Activated naive CD8-positive, alpha-beta T cell treated with anti-CD3 and anti-CD28 coated beads, Interleukin-2, amount 10 ng/mL, durations not matched to agents 7 days and 5 days (primary cell): ENCODE results near the gene NEK4. TPM values are rescaled to one million over a fixed set of nuclear protein-coding genes. Genes with fewer than 3 reads are reported as not detected.

Experiments
- ATAC-seq: fragments of 150-1000 bp; cut with Tn5 transposase; one replicate; pipeline ENCODE4 v1.10.0; 2021; ENCODE audit warnings: low read depth, moderate library complexity
- POLR2A ChIA-PET: fragments of 350-600 bp; sonication (Branson Sonifier 250); formaldehyde crosslinking; loops from one replicate; lab custom pipeline; 2021; ENCODE audit warnings: antibody characterized with exemption; lab: Charles Lee
- DNase-seq: peaks from one replicate; pipeline ENCODE4 v3.0.0; 2021
- H3K27ac Mint-ChIP-seq: one replicate; pipeline ENCODE4 v1.8.0; 2022; ENCODE audit warnings: mild to moderate bottlenecking, mixed read lengths
- H3K27me3 Mint-ChIP-seq: one replicate; pipeline ENCODE4 v1.8.0; 2022; ENCODE audit warnings: mild to moderate bottlenecking, moderate library complexity, mixed read lengths
- H3K36me3 Mint-ChIP-seq: one replicate; pipeline ENCODE4 v1.8.0; 2021; ENCODE audit warnings: mild to moderate bottlenecking, mixed read lengths
- H3K4me1 Mint-ChIP-seq: one replicate; pipeline ENCODE4 v1.8.0; 2021; ENCODE audit warnings: mixed read lengths
- H3K4me3 Mint-ChIP-seq: one replicate; pipeline ENCODE4 v1.8.0; 2022; ENCODE audit warnings: mild to moderate bottlenecking, moderate library complexity, mixed read lengths
- H3K9me3 Mint-ChIP-seq: one replicate; pipeline ENCODE4 v1.8.0; 2021; ENCODE audit warnings: mixed read lengths
- total RNA-seq, 2 experiments: library from RNA; stranded (reverse); gene quantifications; one replicate each; pipeline ENCODE4 v1.2.3, GENCODE V29; 2021

NEK4 gene
- total RNA-seq, 2 experiments from 2014 or later: 22.4 to 25.1 TPM

- Mint-ChIP-seq H3K4me3 (no peak overlapping the region), H3K9me3 (peaks cover 11% of the 10 kb centered on the region), H3K36me3 (peaks cover 35% of the 10 kb centered on the region), H3K27me3 (no peaks in the 10 kb centered on the region), H3K4me1 (peaks cover 16% of the 10 kb centered on the region), H3K27ac (no peak overlapping the region)
- ATAC-seq (no peak), DNase-seq (no peak)
- POLR2A ChIA-PET: interaction anchor here (0.6 to 0.9 kb wide), 2 partner anchors 19 to 265 kb away, joined by 3 read pairs; partner anchors contain the start of genes GLT8D1 and SPCS1
Observed at GRCh38 chr3:52724511-52724910, 46.2 kb downstream of the NEK4 start.

GRCh38 chr3:52723935-52724334, 46.8 kb downstream of the NEK4 start:
- peaks cover 9% of the 10 kb centered on the region for H3K9me3 Mint-ChIP-seq
- POLR2A ChIA-PET: no interaction called here
- no peaks in the 10 kb centered on the region for H3K27me3 Mint-ChIP-seq
- peaks cover 16% of the 10 kb centered on the region for H3K4me1 Mint-ChIP-seq
- DNase-seq: no peak
- no peak overlapping the region for H3K4me3 Mint-ChIP-seq
- ATAC-seq: no peak
- H3K36me3 Mint-ChIP-seq: peaks cover 34% of the 10 kb centered on the region
- no peak overlapping the region for H3K27ac Mint-ChIP-seq

GRCh38 chr3:52722491-52722890, 48.2 kb downstream of the NEK4 start:
- Mint-ChIP-seq H3K9me3 (peaks cover 3% of the 10 kb centered on the region), H3K27me3 (no peaks in the 10 kb centered on the region), H3K4me3 (no peak overlapping the region), H3K36me3 (peaks cover 32% of the 10 kb centered on the region), H3K27ac (no peak overlapping the region), H3K4me1 (peaks cover 16% of the 10 kb centered on the region)
- POLR2A ChIA-PET: no interaction called here
- DNase-seq (no peak), ATAC-seq (no peak)

GRCh38 chr3:52721730-52722008, 49.1 kb downstream of the NEK4 start:
- Mint-ChIP-seq H3K27me3 (no peaks in the 10 kb centered on the region), H3K36me3 (peaks cover 31% of the 10 kb centered on the region), H3K9me3 (peaks cover 3% of the 10 kb centered on the region), H3K4me3 (no peak overlapping the region), H3K27ac (peak overlapping the region; percentile 89), H3K4me1 (peaks cover 16% of the 10 kb centered on the region)
- POLR2A ChIA-PET: interaction anchor here (0.8 to 2.0 kb wide), 3 partner anchors 14 to 24 kb away, joined by 3 to 16 read pairs (median 7); partner anchors contain the start of genes GLT8D1 and SPCS1
- DNase-seq (no peak), ATAC-seq (no peak)

GRCh38 chr3:52721002-52721729, 49.6 kb downstream of the NEK4 start:
- H3K4me1 Mint-ChIP-seq: peaks cover 16% of the 10 kb centered on the region
- peak overlapping the region; percentile 67 for H3K4me3 Mint-ChIP-seq
- ATAC-seq (peak; percentile 97), DNase-seq (no peak)
- H3K36me3 Mint-ChIP-seq: peaks cover 33% of the 10 kb centered on the region
- H3K27me3 Mint-ChIP-seq: no peaks in the 10 kb centered on the region
- POLR2A ChIA-PET: interaction anchor here (0.8 to 2.0 kb wide), 3 partner anchors 13 to 23 kb away, joined by 3 to 16 read pairs (median 7); partner anchors contain the start of genes GLT8D1 and SPCS1
- peak overlapping the region; percentile 89 for H3K27ac Mint-ChIP-seq
- H3K9me3 Mint-ChIP-seq: peaks cover 3% of the 10 kb centered on the region

GRCh38 chr3:52719618-52720017, 51.1 kb downstream of the NEK4 start:
- no peak overlapping the region for H3K27ac Mint-ChIP-seq

GRCh38 chr3:52715714-52716305, 54.9 kb downstream of the NEK4 start:
- POLR2A ChIA-PET: interaction anchor here (1.1 to 1.3 kb wide), 2 partner anchors 9 to 10 kb away, joined by 3 read pairs; partner anchors contain the start of genes GLT8D1 and SPCS1
- Mint-ChIP-seq H3K36me3 (peaks cover 22% of the 10 kb centered on the region), H3K27me3 (no peaks in the 10 kb centered on the region), H3K4me3 (no peak overlapping the region), H3K4me1 (peaks cover 8% of the 10 kb centered on the region), H3K9me3 (peaks cover 3% of the 10 kb centered on the region), H3K27ac (no peak overlapping the region)
- no peak for ATAC-seq
- no peak for DNase-seq

More at GRCh38 chr3:52719618-52720017, 51.1 kb downstream of the NEK4 start:
- peaks cover 16% of the 10 kb centered on the region for H3K4me1 Mint-ChIP-seq
- POLR2A ChIA-PET: interaction anchor here (1.8 kb wide), 1 partner anchor 12 kb away, joined by 7 read pairs; no protein-coding TSS in a partner anchor
- H3K36me3 Mint-ChIP-seq: peaks cover 31% of the 10 kb centered on the region
- H3K9me3 Mint-ChIP-seq: peaks cover 3% of the 10 kb centered on the region
- H3K4me3 Mint-ChIP-seq: no peak overlapping the region
- DNase-seq (no peak), ATAC-seq (no peak)
- H3K27me3 Mint-ChIP-seq: no peaks in the 10 kb centered on the region

- Mint-ChIP-seq H3K4me1 (peaks cover 4% of the 10 kb centered on the region), H3K36me3 (peaks cover 18% of the 10 kb centered on the region), H3K9me3 (peaks cover under 1% of the 10 kb centered on the region), H3K4me3 (no peak overlapping the region), H3K27ac (no peak overlapping the region), H3K27me3 (no peaks in the 10 kb centered on the region)
- POLR2A ChIA-PET: interaction anchor here (1.3 kb wide), 1 partner anchor 9 kb away, joined by 3 read pairs; the partner anchor contains the start of genes GLT8D1 and SPCS1
- no peak for ATAC-seq
- no peak for DNase-seq
Observed at GRCh38 chr3:52714335-52715302, 56.1 kb downstream of the NEK4 start.

GRCh38 chr3:52712291-52713212, 58.2 kb downstream of the NEK4 start:
- ATAC-seq (no peak), DNase-seq (no peak)
- Mint-ChIP-seq H3K27me3 (no peaks in the 10 kb centered on the region), H3K4me1 (peaks cover 12% of the 10 kb centered on the region), H3K9me3 (no peaks in the 10 kb centered on the region), H3K27ac (no peak overlapping the region), H3K36me3 (peaks cover 12% of the 10 kb centered on the region), H3K4me3 (no peak overlapping the region)
- POLR2A ChIA-PET: no interaction called here

- Mint-ChIP-seq H3K27me3 (no peaks in the 10 kb centered on the region), H3K27ac (no peak overlapping the region), H3K4me1 (peaks cover 15% of the 10 kb centered on the region), H3K9me3 (no peaks in the 10 kb centered on the region), H3K36me3 (peaks cover 10% of the 10 kb centered on the region), H3K4me3 (no peak overlapping the region)
- ATAC-seq (no peak), DNase-seq (no peak)
- POLR2A ChIA-PET: no interaction called here
Observed at GRCh38 chr3:52710512-52710911, 60.2 kb downstream of the NEK4 start.

GRCh38 chr3:52707585-52707984, 63.2 kb downstream of the NEK4 start:
- Mint-ChIP-seq H3K9me3 (no peaks in the 10 kb centered on the region), H3K27me3 (no peaks in the 10 kb centered on the region), H3K4me1 (peaks cover 27% of the 10 kb centered on the region), H3K4me3 (peak overlapping the region; percentile 98), H3K36me3 (peaks cover 8% of the 10 kb centered on the region), H3K27ac (peak overlapping the region; percentile 67)
- no peak for ATAC-seq
- POLR2A ChIA-PET: interaction anchor here (0.9 to 1.8 kb wide), 3 partner anchors 8 to 13 kb away, joined by 3 to 7 read pairs (median 3); no protein-coding TSS in a partner anchor
- DNase-seq: no peak
